HG03457 (cell line): Measurements from ENCODE around the gene DDX52.

Source experiments
- ATAC-seq: cut with Tn5 transposase; IDR thresholded peaks from one replicate; pipeline ENCODE4 v1.9.1; 2021; ENCODE audit warnings: moderate number of reproducible peaks; ENCODE audit not compliant: unreplicated experiment

Gene DDX52

DNA sequence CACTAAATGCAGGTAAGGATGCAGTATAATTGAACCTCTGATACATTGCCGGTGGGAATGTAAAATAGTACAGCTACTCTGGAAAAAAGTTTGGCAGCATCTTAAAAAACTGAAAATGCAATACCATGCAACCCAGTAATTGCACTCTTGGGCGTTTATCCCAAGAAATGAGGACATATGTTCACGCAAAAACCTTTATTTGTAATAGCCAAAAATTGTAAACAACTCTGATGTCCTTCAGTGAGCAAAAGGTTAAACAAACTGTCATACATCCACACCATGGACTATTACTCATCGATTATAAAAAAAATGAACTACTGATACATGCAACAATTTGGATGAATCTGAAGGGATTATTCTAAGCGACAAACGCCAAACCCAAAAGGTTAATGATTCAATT lies 51.0 kb downstream of the DDX52 start:
- ATAC-seq, result no peak

GRCh38 chr17:37585066-37585465 lies 58.2 kb downstream of the DDX52 start:
- no peak for ATAC-seq

DNA sequence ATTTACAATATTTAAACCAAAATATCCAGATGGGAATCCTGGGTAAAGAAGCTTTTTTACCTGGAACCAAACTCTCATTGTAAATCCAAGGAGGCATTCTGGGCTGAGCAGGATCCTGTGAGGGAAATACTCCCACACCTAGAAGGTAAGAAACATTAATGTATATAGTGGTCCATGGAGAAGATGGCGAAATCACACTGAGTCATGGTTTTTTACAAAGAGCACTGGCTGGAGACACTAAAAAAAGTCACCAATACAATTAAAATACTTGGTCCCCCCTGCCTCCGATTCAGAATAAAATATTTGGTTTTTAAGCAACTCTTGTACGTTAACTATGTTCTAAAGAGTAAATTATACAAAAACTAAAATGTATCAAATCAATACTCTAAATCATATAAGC lies 67.0 kb downstream of the DDX52 start:
- ATAC-seq, result no peak

GRCh38 chr17:37574427-37574826 lies 68.8 kb downstream of the DDX52 start:
- no peak for ATAC-seq

DNA sequence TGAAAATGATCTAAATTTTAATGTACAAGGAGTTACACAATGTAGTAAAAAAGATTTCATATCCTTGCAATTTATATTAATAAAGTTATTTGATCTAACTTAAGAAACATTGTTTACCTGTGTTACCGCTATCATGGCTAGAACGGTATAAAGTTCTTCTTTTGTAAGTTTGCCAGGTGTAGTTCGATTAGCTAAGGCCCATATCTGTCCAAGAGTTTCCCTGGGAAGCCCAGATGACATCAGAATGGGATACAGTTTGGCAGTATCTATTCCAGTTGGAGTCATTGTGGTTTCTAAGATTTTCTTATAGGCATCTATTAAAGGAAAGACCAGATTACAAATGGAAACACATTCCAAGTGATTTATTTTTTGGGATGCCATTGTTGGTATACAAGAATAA lies 71.6 kb downstream of the DDX52 start:
- ATAC-seq, result no peak

DNA sequence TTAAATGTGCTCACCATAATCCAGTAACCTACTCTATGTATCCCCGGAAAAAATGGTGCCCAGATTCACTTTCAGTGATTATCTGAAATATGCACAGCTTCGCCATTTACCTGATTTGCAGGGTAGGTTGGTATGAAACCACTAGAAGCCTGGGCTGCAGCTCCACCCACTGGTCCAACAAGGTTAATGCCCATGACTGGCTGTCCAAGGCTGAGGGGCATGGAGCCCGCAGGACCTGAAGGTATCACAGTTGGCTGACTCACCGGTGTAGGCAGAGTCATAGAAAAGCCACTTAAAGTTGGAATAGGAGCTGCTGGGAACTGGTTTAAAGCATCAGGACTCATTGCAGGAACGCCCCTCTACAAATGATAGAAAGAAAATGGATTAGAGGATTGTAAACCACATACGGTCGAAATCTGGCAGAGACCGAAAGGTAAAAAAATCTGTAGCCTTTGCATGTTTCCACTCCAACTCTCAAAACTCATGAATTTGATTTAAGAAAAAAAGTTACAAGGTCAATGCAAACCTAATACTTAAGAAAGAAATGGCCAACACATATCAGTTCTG lies 72.6 kb downstream of the DDX52 start:
- no peak for ATAC-seq

GRCh38 chr17:37568350-37569053 lies 74.7 kb downstream of the DDX52 start:
- ATAC-seq, result no peak

- ATAC-seq, result no peak
These were observed 75.7 kb downstream of the DDX52 start for GRCh38 chr17:37567538-37567937.

- no peak for ATAC-seq
These were observed 76.1 kb downstream of the DDX52 start for GRCh38 chr17:37567137-37567536.

- no peak for ATAC-seq
These were observed 79.0 kb downstream of the DDX52 start for GRCh38 chr17:37564252-37564651.

DNA sequence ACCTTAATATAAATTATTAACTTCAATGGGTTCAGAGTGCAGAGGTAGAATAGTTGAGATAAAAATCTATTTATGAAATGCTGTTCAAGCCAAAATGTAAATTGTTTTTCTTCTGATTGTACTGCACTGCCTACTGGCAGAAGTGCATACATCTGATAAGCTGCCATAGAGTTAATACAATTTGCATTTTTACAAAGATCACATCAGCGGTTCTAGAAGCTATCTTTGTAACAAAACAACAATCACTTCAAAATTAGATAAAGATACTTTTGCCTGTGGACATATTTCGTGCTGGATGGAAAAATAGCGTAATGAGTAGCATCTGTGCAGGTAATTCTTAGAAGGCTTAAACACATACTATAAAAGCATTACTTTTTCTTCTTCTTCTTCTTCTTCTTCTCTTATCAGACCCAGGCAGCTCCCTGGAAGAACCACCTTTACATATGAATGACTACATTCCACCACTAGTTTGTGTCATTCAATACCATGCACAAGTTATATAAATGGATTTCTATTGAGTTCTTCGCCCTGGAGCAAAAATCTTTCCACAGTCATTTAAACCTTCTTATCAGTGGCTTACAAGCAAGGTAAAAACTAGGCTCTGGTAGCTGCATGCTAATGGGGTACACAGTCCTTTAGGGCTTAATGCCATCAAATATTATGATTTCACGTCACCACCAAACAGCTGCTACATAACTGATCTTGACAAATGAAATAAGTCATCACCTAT lies 81.1 kb downstream of the DDX52 start:
- no peak for ATAC-seq
